GM21825 (cell line): ENCODE measurements around the gene NRG3.

Experiments
- ATAC-seq: cut with Tn5 transposase; IDR thresholded peaks from one replicate; pipeline ENCODE4 v1.9.1; 2021; ENCODE audit warnings: mild to moderate bottlenecking, moderate library complexity; ENCODE audit not compliant: unreplicated experiment

NRG3 gene

DNA sequence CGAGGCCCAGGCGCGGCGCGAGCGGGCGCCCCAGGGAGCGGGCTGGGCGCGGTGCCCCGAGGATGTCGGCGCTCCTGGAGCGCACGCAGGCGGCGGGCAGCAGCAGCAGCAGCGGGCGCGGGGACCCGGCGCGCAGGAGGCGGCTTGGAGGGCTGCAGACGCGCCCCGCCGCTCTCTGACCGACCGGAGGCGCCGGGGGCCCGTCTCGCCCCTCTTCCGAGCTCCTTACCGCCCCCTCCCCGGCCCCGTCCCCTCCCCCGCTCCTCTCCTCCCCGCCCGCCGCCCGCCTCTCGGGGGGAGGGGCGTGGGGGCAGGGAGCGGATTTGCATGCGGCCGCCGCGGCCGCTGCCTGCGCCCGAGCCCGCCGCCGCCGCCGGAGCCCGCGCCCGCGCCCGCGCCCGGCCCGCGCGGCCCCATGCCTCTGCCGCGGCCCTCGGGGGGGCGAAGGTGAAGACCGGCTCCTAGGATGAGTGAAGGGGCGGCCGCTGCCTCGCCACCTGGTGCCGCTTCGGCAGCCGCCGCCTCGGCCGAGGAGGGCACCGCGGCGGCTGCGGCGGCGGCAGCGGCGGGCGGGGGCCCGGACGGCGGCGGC lies at the start of gene NRG3:
Gene NRG3, plus strand, starts transcription at position 320 of the 592 bp plus-strand sequence.
- ATAC-seq = no peak

DNA sequence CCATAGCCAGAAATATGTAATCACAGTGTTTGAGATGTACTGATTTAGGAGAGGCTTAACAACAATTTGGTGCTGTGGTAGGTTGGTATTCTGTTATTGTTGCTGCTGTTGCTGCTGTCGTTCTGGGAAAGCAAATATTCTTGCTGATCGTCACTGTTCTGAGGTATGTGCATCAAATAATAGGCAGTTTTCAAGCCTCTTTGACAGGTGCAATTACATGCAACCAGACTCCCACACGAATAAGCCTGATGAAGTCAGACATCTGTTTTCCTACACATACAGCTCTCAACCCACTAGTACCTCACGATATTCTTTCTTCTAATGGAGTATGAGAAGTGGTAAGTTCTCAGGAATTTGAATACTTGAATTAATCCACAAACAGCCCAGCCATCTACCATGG lies 46.7 kb upstream of the NRG3 start:
- ATAC-seq = no peak

- ATAC-seq = no peak
Measured at GRCh38 chr10:81831060-81831459, 43.9 kb upstream of the NRG3 start.

DNA sequence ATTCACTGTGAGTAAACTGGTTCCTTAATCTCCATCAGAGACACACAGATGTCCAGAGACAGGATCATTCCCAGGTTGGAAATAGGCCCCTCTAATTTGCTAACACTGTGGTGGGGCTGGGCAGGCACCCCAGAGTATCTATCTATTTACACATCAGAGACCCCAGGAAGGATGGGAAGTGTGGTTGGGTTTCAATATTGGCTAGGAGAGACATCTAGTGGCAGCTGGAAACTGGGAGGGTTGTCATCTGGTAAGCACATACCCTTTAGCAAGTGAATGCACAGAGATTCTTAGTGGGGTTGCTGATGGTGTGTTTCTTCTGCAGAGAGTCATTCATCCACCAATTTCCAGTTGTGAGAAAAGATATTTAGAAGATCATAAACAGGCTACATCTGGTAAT lies 36.0 kb upstream of the NRG3 start:
- no peak for ATAC-seq

DNA sequence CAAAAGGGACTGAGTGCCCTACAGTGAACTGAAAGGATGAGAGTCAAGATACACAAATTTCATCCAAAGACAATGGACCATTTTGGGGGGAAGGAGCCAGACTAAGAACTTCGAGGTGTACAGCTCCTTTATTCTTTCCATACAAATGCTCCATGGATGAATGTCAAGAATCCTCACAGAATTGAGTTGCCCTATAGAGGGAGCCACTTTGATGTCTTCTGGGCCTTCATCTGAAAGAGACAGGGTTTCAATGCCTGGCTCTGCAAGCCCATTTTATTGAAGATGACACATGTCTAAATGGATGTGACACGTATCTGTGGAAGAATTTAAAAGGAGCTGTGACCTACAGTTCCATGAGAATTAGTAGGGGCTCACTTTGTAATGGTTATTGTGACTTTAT lies 32.0 kb upstream of the NRG3 start:
- no peak for ATAC-seq

GRCh38 chr10:81847675-81848074 lies 27.3 kb upstream of the NRG3 start:
- no peak for ATAC-seq

DNA sequence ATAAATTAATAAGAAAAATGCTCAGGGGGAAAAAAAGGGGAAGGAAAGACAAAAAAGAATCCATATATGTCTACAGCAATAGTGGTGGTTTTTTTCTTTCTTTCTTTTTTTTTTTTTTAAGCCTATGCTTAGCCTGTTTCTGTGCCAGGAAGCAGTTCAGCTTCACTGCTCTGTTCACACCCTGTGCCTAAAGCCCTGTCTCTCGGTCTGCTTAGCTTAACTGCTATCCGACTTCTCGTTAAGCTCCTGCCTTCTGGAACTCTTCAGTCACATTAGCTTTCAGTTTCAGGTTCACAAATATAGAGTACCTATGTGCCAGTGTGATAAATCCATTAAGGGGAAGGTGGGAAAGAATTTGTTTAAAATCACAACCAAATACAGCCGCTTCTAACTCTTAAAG lies 26.5 kb upstream of the NRG3 start:
- ATAC-seq = no peak

DNA sequence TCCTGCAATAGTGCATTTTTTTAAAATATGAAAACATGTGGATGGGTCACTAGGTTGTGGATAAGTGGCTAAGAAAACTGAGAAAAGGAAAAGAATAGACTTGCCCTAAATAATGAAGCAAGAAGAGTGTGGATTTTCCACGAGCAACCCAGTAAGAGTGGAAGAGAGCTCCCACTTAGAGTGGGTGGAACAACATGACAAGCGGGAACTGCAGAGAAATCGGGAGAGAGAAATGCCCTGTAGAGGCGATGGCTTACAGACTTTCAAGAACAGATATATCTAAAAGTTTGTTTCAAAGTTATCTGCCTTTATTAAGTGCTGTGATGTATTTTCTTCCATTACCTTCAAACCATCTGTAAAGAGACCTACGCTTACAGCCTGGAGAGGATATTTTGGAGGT lies 26.1 kb upstream of the NRG3 start:
- no peak for ATAC-seq

DNA sequence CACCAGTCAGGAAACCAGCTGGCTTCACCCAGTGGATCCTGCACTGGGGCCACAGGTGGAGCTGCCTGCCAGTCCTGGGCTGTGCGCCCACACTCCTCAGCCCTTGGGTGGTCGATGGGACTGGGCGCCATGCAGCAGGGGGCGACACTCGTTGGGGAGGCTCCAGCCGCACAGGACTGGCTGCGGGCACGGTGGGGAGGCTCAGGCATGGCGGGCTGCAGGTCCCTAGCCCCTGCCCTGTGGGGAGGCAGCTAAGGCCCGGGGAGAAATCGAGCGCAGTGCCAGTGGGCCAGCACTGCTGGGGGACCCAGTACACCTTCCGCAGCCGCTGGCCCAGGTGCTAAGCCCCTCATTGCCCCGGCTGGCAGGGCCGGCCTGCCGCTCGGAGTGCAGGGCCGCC lies 12.4 kb upstream of the NRG3 start:
- ATAC-seq = no peak

GRCh38 chr10:81863771-81864170 lies 11.2 kb upstream of the NRG3 start:
- ATAC-seq = no peak

DNA sequence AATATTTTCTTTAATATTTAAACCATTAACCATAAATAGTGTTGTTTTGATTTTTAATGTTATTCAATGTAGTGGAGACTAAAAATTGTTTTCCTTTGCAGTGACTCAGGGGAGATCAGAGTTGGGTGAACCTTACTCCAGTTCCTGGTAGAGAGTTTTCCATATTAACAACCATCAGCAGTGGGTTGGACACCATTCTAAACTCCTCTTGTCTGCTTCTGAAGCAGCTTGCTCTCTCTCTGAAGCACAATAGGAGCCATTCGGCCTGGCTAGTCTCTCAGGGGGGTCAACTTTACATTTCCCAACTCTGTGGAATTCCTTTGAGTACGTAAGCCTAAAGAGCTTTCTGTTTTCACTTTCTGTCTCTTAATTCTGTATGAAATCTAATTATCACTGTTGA lies 9.4 kb upstream of the NRG3 start:
- ATAC-seq = no peak

DNA sequence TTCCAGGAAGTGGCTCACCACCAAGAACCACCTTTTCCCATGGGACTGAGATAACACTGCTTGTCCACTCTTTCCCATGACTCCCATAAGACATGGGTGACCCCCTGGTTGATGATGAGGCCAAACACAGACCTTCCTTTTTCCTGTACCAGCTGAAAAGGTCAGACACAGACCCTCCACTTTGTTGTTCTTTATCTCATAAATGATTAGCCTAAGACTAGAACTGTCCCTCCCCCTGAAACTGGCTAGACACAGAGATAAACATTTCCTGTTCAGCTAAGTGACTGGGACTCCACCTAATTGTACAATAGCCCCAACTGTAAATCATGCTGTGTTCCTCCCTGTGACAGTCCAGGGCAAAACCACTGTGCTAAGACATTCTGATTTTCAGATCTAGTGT lies 8.2 kb upstream of the NRG3 start:
- peak; percentile 99 for ATAC-seq

- no peak for ATAC-seq
Measured at GRCh38 chr10:81870472-81870871, 4.5 kb upstream of the NRG3 start.

DNA sequence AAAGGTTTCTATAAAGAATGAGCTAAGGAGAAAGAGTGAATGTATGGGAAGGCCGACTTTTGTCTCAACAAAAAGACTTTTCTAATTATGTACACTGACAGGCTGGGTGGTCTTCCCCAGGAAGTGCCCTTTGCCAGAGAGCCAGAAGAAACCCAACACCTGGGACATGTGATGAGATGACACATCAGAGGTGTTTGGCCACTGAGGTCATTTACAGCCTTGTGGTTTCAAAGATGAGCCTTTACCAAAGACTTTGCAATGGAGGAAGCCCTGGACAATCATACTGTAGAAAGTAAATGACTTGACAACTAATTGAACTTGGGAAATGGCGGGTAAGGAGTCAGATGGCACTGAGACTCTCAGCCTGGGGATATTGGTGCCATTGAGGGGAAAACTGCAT lies 3.4 kb upstream of the NRG3 start:
- ATAC-seq = no peak

DNA sequence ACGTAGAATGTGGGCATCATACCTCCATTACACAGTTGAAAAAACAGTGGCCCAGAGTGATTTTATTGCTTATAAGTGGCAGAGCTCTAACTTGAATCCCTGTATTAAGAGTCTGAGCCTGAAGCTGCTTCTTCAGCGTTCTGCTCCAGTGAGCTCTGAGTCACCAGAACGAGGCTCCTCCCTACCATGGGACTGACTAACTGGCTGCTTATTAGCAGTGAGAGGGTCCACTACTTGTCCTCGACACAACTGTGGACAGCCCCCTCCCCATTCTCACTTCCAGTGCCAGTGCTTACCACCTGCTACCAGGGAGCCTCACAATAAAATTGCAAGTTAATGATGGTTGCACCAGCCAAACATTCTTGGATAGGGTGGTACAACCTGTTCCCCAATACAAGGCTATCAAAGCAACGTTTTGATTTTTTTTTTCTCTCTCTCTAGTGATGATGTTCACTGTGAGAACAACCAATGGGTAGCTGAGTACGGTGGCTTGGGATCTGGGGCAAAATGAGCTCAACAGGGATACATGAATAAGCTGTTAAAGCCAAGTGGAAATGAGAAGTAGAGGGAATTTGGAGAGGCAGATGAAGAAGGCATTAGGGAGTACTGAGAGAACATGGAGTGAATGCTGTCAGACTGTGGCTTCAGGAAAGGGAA lies 2.7 kb upstream of the NRG3 start:
- no peak for ATAC-seq

- ATAC-seq = no peak
Measured at GRCh38 chr10:81873231-81873931, 1.6 kb upstream of the NRG3 start.

DNA sequence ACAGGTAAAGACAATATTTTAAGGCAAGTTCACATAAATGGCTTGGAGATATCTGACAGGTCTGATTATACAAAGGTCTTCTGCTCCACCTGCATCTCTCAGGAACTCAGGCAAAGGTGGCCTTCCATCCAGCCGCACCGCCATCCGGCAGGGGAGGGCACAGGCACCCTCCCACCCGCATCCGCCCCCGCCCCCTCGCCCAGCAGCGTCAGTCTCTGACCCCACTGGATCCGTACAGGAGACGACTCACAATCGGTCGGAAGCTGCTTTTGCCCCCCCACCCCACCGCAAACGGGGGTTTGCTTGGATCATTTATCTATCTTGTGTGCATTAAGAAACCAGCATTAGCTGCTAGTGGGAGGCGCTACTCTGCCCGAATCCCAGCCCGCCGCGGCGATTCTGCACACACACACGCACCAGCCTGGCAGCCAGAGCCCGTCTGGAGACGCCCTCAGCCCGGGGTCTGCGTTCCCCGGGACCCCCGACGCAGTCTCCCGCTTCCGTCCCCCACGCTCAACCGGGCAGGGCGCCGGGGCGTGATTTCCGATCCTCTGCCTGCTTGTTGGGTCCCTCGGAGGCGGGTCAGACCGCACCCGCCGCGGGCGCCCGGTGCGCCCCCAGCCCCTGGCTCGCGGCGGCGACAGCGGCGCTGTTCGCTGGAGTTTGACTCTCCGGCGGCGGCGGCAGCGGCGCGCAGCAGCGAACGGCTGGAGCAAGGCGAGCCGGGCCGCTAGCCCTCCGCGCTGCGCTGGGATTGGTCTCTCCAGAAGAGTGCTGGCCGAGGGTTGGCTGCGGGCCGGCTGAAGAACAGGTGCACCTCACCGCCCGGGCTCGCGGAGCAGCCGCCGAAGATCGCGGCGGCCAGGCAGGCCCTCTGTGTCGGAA lies 820 bp upstream of the NRG3 start:
- ATAC-seq = no peak

- ATAC-seq = no peak
Measured at GRCh38 chr10:81875467-81876252, 666 bp downstream of the NRG3 start.

GRCh38 chr10:81876253-81877077 lies 1.5 kb downstream of the NRG3 start:
- no peak for ATAC-seq

DNA sequence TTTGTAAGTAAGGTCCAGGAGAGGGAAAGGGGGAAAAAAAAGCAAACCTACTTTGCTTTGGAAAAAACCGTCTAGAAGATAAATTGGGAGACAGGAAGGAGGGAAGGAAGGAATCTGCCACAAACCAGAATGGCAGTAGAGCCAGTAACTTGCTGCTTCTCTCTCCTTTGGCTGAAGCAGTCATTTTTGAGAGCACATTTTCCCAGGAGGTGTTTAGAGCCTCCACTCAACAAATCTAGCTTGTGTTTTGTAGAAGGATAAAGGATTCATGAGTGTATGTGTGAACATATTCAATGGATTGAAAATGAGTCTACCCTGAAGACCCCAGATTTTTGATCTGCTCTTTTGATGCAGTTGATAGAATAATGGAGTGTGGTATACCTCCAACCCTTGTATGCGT lies 2.6 kb downstream of the NRG3 start:
- no peak for ATAC-seq
